HL-60/S4 treated with phorbol 12-myristate 13-acetate at 8.2 ng/mL for 4 days and 3 days (cell line): ENCODE data around the gene RALGAPA2.
"Not testable (repeated sequence)": the region's sequence is repeated elsewhere in the genome, so short reads cannot be mapped to it uniquely, and the experiment has no call there.

Source experiments
- in situ Hi-C: fragments of 300-500 bp; cut with MboI; formaldehyde crosslinking; loops from 2 replicates; pipeline ENCODE4 v1.15.0; 2022; ENCODE audit warnings: low sequenced_read_pairs

RALGAPA2 gene

DNA sequence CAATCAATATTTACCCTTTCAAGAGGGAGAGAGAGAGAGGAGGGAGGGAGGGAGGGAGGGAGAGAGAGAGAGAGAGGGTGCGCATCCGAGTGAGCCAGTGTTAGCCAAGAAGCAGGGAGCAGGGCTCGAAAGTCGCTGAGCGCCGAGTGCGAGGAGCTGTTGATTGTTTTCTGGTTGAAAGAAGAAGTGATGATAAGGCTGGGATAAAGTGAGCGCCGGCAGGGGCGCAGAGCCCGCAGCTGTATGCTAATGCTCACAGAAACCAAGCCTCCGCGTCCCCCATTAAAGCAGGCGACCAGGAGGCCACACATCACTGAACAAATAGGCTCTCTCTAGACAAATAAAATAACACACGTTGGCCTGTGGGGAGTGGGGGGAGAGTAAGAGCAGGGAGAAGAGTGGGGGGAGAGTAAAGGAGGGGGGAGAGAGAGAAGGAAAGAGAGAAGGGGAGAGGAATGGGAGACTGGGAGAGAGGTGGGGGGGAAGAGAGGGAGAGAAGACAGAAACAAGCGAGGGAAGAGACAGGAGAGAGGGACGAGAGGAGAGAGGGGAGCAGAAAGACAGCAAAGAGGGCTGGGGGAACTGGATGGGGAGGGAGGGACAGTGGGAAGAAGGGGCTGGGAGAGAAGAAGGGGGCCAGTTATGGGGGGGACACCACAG lies 349.5 kb downstream of the RALGAPA2 start:
- in situ Hi-C loops: no loop called here

DNA sequence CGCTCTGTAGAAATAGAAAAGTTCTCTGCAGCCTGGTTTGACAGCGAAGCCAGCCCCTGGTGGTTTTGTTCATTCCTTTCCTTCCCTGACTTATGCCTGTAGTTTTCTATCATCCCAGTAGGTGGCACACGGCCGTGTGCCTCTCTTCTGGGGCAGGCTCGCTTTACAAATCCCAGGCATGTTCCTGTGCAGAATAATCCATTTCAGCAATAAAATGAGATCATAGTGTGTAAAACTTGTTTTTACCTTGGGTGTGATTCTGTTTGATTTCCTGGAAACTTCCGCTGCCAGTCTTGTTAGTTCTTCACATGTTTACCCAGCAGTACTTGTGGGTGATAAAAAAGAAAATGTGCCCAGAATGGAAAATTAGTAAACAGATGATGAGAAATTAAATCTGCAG lies 352.0 kb downstream of the RALGAPA2 start:
- in situ Hi-C loops: no loop called here

DNA sequence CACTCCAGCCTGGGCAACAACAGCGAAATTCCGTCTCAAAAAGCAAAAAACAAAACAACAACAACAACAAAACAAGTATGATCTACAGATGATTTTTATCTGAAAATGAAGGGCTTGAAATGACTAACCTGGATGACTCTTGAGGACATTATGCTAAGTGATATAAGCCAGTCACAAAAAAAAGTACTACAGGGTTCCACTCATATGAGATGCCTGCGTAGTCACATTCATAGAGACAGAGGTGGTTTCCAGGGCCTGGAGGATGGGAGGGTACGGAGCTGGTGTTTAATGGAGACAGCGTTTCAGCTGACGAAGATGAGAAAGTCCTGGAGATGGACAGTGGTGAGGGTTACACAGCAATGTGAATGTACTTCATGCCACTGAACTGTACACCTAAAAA lies 352.8 kb downstream of the RALGAPA2 start:
- in situ Hi-C loops: no loop called here

- in situ Hi-C loops: no loop called here
Observed at GRCh38 chr20:20358801-20359200, 353.6 kb downstream of the RALGAPA2 start.

- in situ Hi-C loops: not testable (repeated sequence)
Observed at GRCh38 chr20:20355503-20355902, 356.9 kb downstream of the RALGAPA2 start.

DNA sequence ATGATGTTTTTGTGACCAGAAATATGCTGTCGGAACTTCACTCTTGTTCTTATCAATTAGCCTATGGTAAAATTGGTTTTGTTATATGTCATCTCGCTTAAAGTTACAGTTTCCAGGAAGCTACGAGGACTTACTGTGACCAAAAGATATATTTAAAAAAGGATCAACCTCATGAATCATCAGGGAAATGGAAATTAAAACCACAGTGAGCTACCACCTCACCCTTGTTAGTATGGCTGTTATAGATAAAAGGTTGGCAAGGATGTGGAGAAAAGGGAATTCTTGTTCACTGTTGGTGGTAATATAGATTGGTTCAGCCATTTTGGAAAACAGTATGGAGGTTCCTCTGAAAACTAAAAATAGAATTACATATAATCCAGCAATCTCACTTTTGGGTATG lies 358.9 kb downstream of the RALGAPA2 start:
- in situ Hi-C loops: no loop called here

GRCh38 chr20:20344476-20344875 lies 368.0 kb downstream of the RALGAPA2 start:
- in situ Hi-C loops: no loop called here

GRCh38 chr20:20343932-20344331 lies 368.5 kb downstream of the RALGAPA2 start:
- in situ Hi-C loops: no loop called here
